CD4-positive, alpha-beta T cell (primary cell): ENCODE measurements around the gene CDH13. TPM values are rescaled to one million over a fixed set of nuclear protein-coding genes. Genes with fewer than 3 reads are reported as not detected.

Experiments
- ATAC-seq: fragments of 200-7000 bp; cut with Tn5 transposase; one replicate; pipeline ENCODE4 v1.10.0; 2022; ENCODE audit warnings: mild to moderate bottlenecking; ENCODE audit not compliant: poor library complexity
- CTCF ChIA-PET: fragments of 350-600 bp; sonication (Branson Sonifier 250); formaldehyde crosslinking; loops from one replicate; lab custom pipeline; 2021; ENCODE audit warnings: antibody characterized with exemption, inconsistent platforms; lab: Charles Lee
- POLR2A ChIA-PET: fragments of 350-600 bp; sonication (Branson Sonifier 250); formaldehyde crosslinking; loops from one replicate; lab custom pipeline; 2021; ENCODE audit warnings: antibody characterized with exemption, inconsistent platforms; lab: Charles Lee
- DNase-seq, 14 experiments: peaks; one replicate each; pipeline ENCODE4 v3.0.0-alpha.2; 2013 to 2020; ENCODE audit warnings: mixed read lengths in 2 of 14
- H3K27ac ChIP-seq, 2 donors: one replicate each; pipeline versions ENCODE4 v1.5.1 to v1.7.0; 2013; ENCODE audit warnings: low read length in 2 of 2, low read depth in 1 of 2, mild to moderate bottlenecking in 1 of 2
- H3K27me3 ChIP-seq, 2 experiments: 1 replicate in 1 of 2; 2 replicates in 1 of 2; pipeline versions ENCODE4 v1.6.1 to v1.7.0; 2013; ENCODE audit warnings: low read length in 2 of 2, control low read depth in 1 of 2, mild to moderate bottlenecking in 1 of 2, moderate library complexity in 1 of 2; ENCODE audit not compliant: insufficient read depth in 2 of 2, control insufficient read depth in 1 of 2
- H3K36me3 ChIP-seq: one replicate; pipeline ENCODE4 v1.6.1; 2013; ENCODE audit warnings: low read length, control low read depth; ENCODE audit not compliant: insufficient read depth
- H3K4me1 ChIP-seq: one replicate; pipeline ENCODE4 v1.6.1; 2013; ENCODE audit warnings: low read length, control low read depth; ENCODE audit not compliant: insufficient read depth
- H3K4me3 ChIP-seq: one replicate; pipeline ENCODE4 v1.5.1; 2013; ENCODE audit warnings: mild to moderate bottlenecking, low read length, moderate library complexity
- H3K9me3 ChIP-seq, 2 experiments: 1 replicate in 1 of 2; 2 replicates in 1 of 2; pipeline versions ENCODE4 v1.6.1 to v1.7.0; 2013; ENCODE audit warnings: low read length in 2 of 2, mild to moderate bottlenecking in 2 of 2, control low read depth in 1 of 2, moderate library complexity in 1 of 2; ENCODE audit not compliant: control insufficient read depth in 1 of 2, insufficient read depth in 1 of 2
- H3K27ac Mint-ChIP-seq: one replicate; pipeline ENCODE4 v1.8.0; 2020; ENCODE audit warnings: mixed read lengths
- H3K27me3 Mint-ChIP-seq: one replicate; pipeline ENCODE4 v1.8.0; 2021; ENCODE audit warnings: mixed read lengths
- H3K36me3 Mint-ChIP-seq: one replicate; pipeline ENCODE4 v1.8.0; 2021; ENCODE audit warnings: low read depth, mixed read lengths
- H3K4me1 Mint-ChIP-seq: one replicate; pipeline ENCODE4 v1.8.0; 2021; ENCODE audit warnings: low read depth, mixed read lengths
- H3K4me3 Mint-ChIP-seq: one replicate; pipeline ENCODE4 v1.8.0; 2020; ENCODE audit warnings: mild to moderate bottlenecking, mixed read lengths
- H3K9me3 Mint-ChIP-seq: one replicate; pipeline ENCODE4 v1.8.0; 2020; ENCODE audit warnings: mixed read lengths
- intact Hi-C, 2 experiments: fragments of 100-400 bp; cut with DNase I in 1 of 2; cut with micrococcal nuclease in 1 of 2; formaldehyde crosslinking; loops; one replicate each; pipeline versions ENCODE4 v1.15.1 to v1.9.0; 2023 to 2025; cut with DNase I, micrococcal nuclease
- total RNA-seq, 174 experiments: library from RNA in 2 of 174; stranded (reverse) in 2 of 174; gene quantifications; one replicate each; pipeline ENCODE4 v1.2.3 and lab custom pipeline; 2021 to 2026
- TF ChIP-seq, protein P1 (sequence below): fragments of 200-600 bp; IDR thresholded peaks from one replicate; pipeline ENCODE4 v1.8.0; 2022; ENCODE audit warnings: antibody characterized with exemption, mild to moderate bottlenecking

Gene CDH13
- total RNA-seq, 2 experiments from 2014 or later: not detected

DNA sequence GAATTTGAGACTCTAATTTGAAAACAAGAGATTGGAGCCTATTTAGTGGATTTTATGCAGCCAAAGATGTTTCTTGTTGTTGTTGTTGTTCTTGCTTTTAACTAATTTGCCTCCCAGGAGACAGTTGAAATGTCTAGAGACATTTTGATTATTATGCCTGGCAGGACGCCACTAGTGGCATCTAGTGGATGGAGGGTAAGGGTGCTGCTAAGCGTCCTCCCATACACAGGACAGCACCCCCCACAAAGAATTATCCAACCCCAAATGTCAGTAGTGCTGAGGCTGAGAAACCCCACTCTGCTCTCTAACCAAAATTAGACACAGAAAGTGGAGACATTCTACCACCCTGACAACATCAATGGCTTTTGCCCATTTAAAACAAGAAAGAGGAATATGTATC lies 1165.6 kb downstream of the CDH13 start:
- no peak overlapping the region for H3K4me3 Mint-ChIP-seq
- no peaks in the 10 kb centered on the region for H3K4me1 ChIP-seq
- DNase-seq: no peak
- H3K9me3 Mint-ChIP-seq: no peaks in the 10 kb centered on the region
- H3K27me3 Mint-ChIP-seq: peaks cover 17% of the 10 kb centered on the region
- H3K27me3 ChIP-seq: no peaks in the 10 kb centered on the region
- no peaks in the 10 kb centered on the region for H3K4me1 Mint-ChIP-seq
- ATAC-seq: no peak
- TF ChIP-seq, protein P1, sequence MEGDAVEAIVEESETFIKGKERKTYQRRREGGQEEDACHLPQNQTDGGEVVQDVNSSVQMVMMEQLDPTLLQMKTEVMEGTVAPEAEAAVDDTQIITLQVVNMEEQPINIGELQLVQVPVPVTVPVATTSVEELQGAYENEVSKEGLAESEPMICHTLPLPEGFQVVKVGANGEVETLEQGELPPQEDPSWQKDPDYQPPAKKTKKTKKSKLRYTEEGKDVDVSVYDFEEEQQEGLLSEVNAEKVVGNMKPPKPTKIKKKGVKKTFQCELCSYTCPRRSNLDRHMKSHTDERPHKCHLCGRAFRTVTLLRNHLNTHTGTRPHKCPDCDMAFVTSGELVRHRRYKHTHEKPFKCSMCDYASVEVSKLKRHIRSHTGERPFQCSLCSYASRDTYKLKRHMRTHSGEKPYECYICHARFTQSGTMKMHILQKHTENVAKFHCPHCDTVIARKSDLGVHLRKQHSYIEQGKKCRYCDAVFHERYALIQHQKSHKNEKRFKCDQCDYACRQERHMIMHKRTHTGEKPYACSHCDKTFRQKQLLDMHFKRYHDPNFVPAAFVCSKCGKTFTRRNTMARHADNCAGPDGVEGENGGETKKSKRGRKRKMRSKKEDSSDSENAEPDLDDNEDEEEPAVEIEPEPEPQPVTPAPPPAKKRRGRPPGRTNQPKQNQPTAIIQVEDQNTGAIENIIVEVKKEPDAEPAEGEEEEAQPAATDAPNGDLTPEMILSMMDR: no peak
- H3K36me3 Mint-ChIP-seq: no peaks in the 10 kb centered on the region
- H3K9me3 ChIP-seq: no peaks in the 10 kb centered on the region
- H3K4me3 ChIP-seq: no peak overlapping the region
- ChIA-PET CTCF (no interaction called here), POLR2A (no interaction called here)
- no peaks in the 10 kb centered on the region for H3K36me3 ChIP-seq
- intact Hi-C loops: no loop called here
- H3K27ac ChIP-seq: no peak overlapping the region
- H3K27ac Mint-ChIP-seq: no peak overlapping the region

DNA sequence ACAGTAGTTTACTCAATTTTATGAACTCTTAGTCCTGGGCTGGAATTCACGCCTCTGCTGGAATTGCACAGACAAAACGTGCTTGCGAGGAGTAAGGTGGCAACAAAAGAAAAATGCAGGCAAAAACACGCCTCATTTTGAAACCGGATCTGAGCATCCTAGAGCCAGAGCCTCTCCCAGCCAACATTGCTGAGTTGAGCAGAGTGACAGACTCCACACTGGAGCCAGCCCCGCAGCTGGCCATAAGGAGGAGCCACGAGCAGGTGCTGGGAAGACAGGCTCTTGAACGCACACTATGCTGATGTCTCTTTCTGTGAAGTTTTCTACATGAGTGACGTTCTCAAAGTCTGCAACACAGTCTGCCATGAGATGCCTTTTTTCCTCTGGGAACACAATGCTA lies 1166.4 kb downstream of the CDH13 start:
- H3K27ac Mint-ChIP-seq: no peak overlapping the region
- ATAC-seq (no peak), DNase-seq (no peak)
- Histone ChIP-seq H3K4me3 (no peak overlapping the region), H3K27ac (no peak overlapping the region), H3K4me1 (no peaks in the 10 kb centered on the region), H3K27me3 (peaks cover 0 to under 1% of the 10 kb centered on the region in 2 experiments), H3K36me3 (no peaks in the 10 kb centered on the region), H3K9me3 (no peaks in the 10 kb centered on the region)
- peaks cover 17% of the 10 kb centered on the region for H3K27me3 Mint-ChIP-seq
- POLR2A ChIA-PET: no interaction called here
- no peak overlapping the region for H3K4me3 Mint-ChIP-seq
- TF ChIP-seq, protein P1: no peak
- intact Hi-C loops: no loop called here
- H3K4me1 Mint-ChIP-seq: no peaks in the 10 kb centered on the region
- CTCF ChIA-PET: no interaction called here
- no peaks in the 10 kb centered on the region for H3K36me3 Mint-ChIP-seq
- H3K9me3 Mint-ChIP-seq: no peaks in the 10 kb centered on the region

DNA sequence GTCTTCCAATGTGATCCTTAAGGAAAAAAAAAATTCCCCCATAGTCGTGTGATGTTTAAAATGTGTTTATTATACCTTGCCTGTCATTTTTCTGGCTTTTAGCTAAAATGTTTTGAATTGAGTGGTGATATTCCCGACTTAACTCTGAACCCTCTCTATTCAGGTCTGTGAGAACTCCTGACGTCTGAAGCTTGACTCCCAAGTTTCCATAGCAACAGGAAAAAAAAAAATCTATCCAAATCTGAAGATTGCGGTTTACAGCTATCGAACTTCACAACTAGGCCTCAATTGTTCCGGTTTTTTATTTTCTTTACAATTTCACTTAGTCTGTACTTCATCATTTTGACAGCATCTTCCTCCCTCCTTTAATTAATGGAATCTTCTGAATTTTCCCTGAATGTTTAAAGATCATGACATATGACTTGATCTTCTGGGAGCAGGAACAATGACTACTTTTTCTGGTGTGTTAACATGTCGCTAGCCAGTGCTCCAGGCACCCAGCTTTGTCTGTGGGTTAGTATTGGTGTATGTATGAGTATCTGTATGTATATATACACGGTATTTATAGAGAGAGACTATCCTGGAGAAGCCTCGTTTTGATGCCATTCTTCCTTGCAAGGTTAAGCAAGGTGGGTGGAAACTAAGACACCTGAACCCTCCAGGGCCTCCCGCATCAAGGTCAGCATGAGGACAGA lies 1168.2 kb downstream of the CDH13 start:
- Histone ChIP-seq H3K27me3 (peaks cover 0 to 4% of the 10 kb centered on the region in 2 experiments), H3K4me1 (no peaks in the 10 kb centered on the region), H3K9me3 (no peaks in the 10 kb centered on the region), H3K4me3 (no peak overlapping the region), H3K27ac (no peak overlapping the region), H3K36me3 (no peaks in the 10 kb centered on the region)
- Mint-ChIP-seq H3K36me3 (no peaks in the 10 kb centered on the region), H3K4me3 (no peak overlapping the region), H3K9me3 (no peaks in the 10 kb centered on the region), H3K4me1 (no peaks in the 10 kb centered on the region), H3K27me3 (peaks cover 27% of the 10 kb centered on the region), H3K27ac (no peak overlapping the region)
- ChIA-PET POLR2A (no interaction called here), CTCF (no interaction called here)
- ATAC-seq: no peak
- TF ChIP-seq, protein P1: no peak
- DNase-seq: no peak
- intact Hi-C loops: no loop called here
